Left ventricle myocardium inferior (tissue), 1 donor: ENCODE results near the gene HELZ. TPM values are rescaled to one million over a fixed set of nuclear protein-coding genes. Genes with fewer than 3 reads are reported as not detected.
A peak's percentile ranks its signal among the peaks of the same experiment; 100 is the strongest.

ENCODE experiments used
- DNase-seq: peaks from one replicate; pipeline ENCODE4 v3.0.0-alpha.2; 2020
- H3K27ac ChIP-seq: fragments of 200-600 bp; replicated peaks from 2 replicates; pipeline ENCODE4 v1.8.0; 2021
- H3K27me3 ChIP-seq: fragments of 200-600 bp; 2 replicates; pipeline ENCODE4 v1.8.0; 2021; ENCODE audit warnings: low read depth
- H3K36me3 ChIP-seq: fragments of 200-600 bp; 2 replicates; pipeline ENCODE4 v1.8.0; 2021
- H3K4me1 ChIP-seq: fragments of 200-600 bp; 2 replicates; pipeline ENCODE4 v1.8.0; 2021
- H3K4me3 ChIP-seq: fragments of 200-600 bp; 2 replicates; pipeline ENCODE4 v1.8.0; 2021; ENCODE audit warnings: mild to moderate bottlenecking, moderate library complexity
- H3K9me3 ChIP-seq: fragments of 200-600 bp; replicated peaks from 2 replicates; pipeline ENCODE4 v1.8.0; 2021
- CTCF ChIP-seq: fragments of 200-600 bp; IDR thresholded peaks from 2 replicates; pipeline ENCODE4 v1.8.0; 2021; ENCODE audit warnings: antibody characterized with exemption, mild to moderate bottlenecking, borderline replicate concordance
- intact Hi-C: fragments of 100-400 bp; cut with micrococcal nuclease; formaldehyde crosslinking; loops from one replicate; pipeline ENCODE4 v1.11.0; 2022
- total RNA-seq: library from RNA; stranded (reverse); fragmentation: NEBNext Ultra II Directional; extraction: Animal tissue kit (Norgen Biotek cat#: 25700); gene quantifications from one replicate; pipeline ENCODE4 v1.2.1, GENCODE V29; 2021
- donor health status: DM: no; HTN: yes; CAD: no; lungs with severe emphysema.

The HELZ gene
- total RNA-seq, 1 donor from 2014 or later, result 36.7 TPM

- TF ChIP-seq CTCF, result no peak
- Histone ChIP-seq H3K9me3 (no peaks in the 10 kb centered on the region), H3K27me3 (no peaks in the 10 kb centered on the region), H3K4me1 (peaks cover 15% of the 10 kb centered on the region), H3K36me3 (peaks cover 60% of the 10 kb centered on the region), H3K27ac (peak overlapping the region; percentile 16), H3K4me3 (no peak overlapping the region)
- intact Hi-C loops, result no loop called here
- DNase-seq, result peak; percentile 19
Observed at GRCh38 chr17:67165201-67165600, 79.8 kb downstream of the HELZ start.

GRCh38 chr17:67164302-67164701 is 80.7 kb downstream of the HELZ start:
- Histone ChIP-seq H3K27me3 (no peaks in the 10 kb centered on the region), H3K4me1 (peaks cover 15% of the 10 kb centered on the region), H3K36me3 (peaks cover 64% of the 10 kb centered on the region), H3K4me3 (no peak overlapping the region), H3K9me3 (no peaks in the 10 kb centered on the region), H3K27ac (no peak overlapping the region)
- TF ChIP-seq CTCF, result no peak
- intact Hi-C loops, result no loop called here
- no peak for DNase-seq

- DNase-seq, result no peak
- Histone ChIP-seq H3K4me1 (peaks cover 23% of the 10 kb centered on the region), H3K36me3 (peaks cover 57% of the 10 kb centered on the region), H3K9me3 (no peaks in the 10 kb centered on the region), H3K4me3 (no peak overlapping the region), H3K27me3 (no peaks in the 10 kb centered on the region), H3K27ac (no peak overlapping the region)
- intact Hi-C loops, result no loop called here
- TF ChIP-seq CTCF, result no peak
Observed at GRCh38 chr17:67162771-67163170, 82.2 kb downstream of the HELZ start.

- Histone ChIP-seq H3K36me3 (peaks cover 55% of the 10 kb centered on the region), H3K27ac (no peak overlapping the region), H3K4me3 (no peak overlapping the region), H3K9me3 (no peaks in the 10 kb centered on the region), H3K27me3 (no peaks in the 10 kb centered on the region), H3K4me1 (peaks cover 23% of the 10 kb centered on the region)
- intact Hi-C loops, result no loop called here
- TF ChIP-seq CTCF, result no peak
- no peak for DNase-seq
Observed at GRCh38 chr17:67161573-67161972, 83.4 kb downstream of the HELZ start.

- peaks cover 21% of the 10 kb centered on the region for H3K4me1 ChIP-seq
- H3K27ac ChIP-seq, result no peak overlapping the region
- DNase-seq, result no peak
- no peaks in the 10 kb centered on the region for H3K27me3 ChIP-seq
- TF ChIP-seq CTCF, result no peak
- intact Hi-C loops, result no loop called here
- H3K4me3 ChIP-seq, result no peak overlapping the region
- H3K36me3 ChIP-seq, result peaks cover 47% of the 10 kb centered on the region
- H3K9me3 ChIP-seq, result no peaks in the 10 kb centered on the region
Observed at GRCh38 chr17:67160791-67161190, 84.2 kb downstream of the HELZ start.
